K562 (cell line): Measurements from ENCODE around the gene TRAK1. TPM values are rescaled to one million over a fixed set of nuclear protein-coding genes. Genes with fewer than 3 reads are reported as not detected.

Experiments used
- ATAC-seq: fragments of 200-7000 bp; cut with Tn5 transposase; 3 replicates; pipeline ENCODE4 v1.9.1; 2020; ENCODE audit warnings: moderate library complexity
- BruUV-seq: library from RNA; stranded (reverse); fragments of 400-500 nt; replicated peaks from 2 replicates; lab custom pipeline; 2021; lab: Mats Ljungman, UMichigan
- CTCF ChIA-PET: fragments of 300-600 bp; formaldehyde crosslinking; extraction: SDS; loops from one replicate; lab custom pipeline; 2021; ENCODE audit warnings: low intra/inter-chr PET ratio; lab: Yijun Ruan, JAX
- POLR2A ChIA-PET: fragments of 300-600, 350-650 bp; sonication (Branson Sonifier 250); formaldehyde crosslinking; extraction: SDS; loops from one replicate; lab custom pipeline; 2021; ENCODE audit warnings: antibody characterized with exemption, inconsistent platforms; lab: Yijun Ruan, JAX
- DNase-seq, 4 experiments: peaks; one replicate each; pipeline versions ENCODE4 v3.0.0 to v3.0.0-alpha.2; 2011 to 2018; ENCODE audit warnings: low spot score in 3 of 4, mixed read lengths in 3 of 4; ENCODE audit errors: extremely low read depth in 1 of 4
- FAIRE-seq: peaks from 2 replicates; lab custom pipeline; 2011; peaks lifted over from hg19 to GRCh38; lab: Jason Lieb, UNC
- H2AFZ ChIP-seq: 2 replicates; pipeline ENCODE4 v1.6.0; 2011; ENCODE audit warnings: low read depth, low read length, control low read depth, inconsistent platforms
- H3K27ac ChIP-seq: fragments of 200-600 bp; 3 replicates; pipeline ENCODE4 v1.8.0; 2011; ENCODE audit warnings: low read depth, mild to moderate bottlenecking, control low read depth, inconsistent platforms, low read length, moderate library complexity, mixed read lengths; ENCODE audit errors: extremely low read depth
- H3K27me3 ChIP-seq, 2 experiments: fragments of 300-600 bp in 1 of 2; 2 replicates in 1 of 2; 3 replicates in 1 of 2; pipeline versions ENCODE4 v1.6.0 to v1.8.0; 2011; ENCODE audit warnings: inconsistent platforms in 2 of 2, low read length in 2 of 2, mild to moderate bottlenecking in 1 of 2, mixed read lengths in 1 of 2, moderate library complexity in 1 of 2; ENCODE audit not compliant: control insufficient read depth in 2 of 2, insufficient read depth in 2 of 2
- H3K36me3 ChIP-seq: fragments of 300-600 bp; 3 replicates; pipeline ENCODE4 v1.8.0; 2011; ENCODE audit warnings: mild to moderate bottlenecking, low read length, inconsistent platforms; ENCODE audit not compliant: control insufficient read depth, insufficient read depth
- H3K4me1 ChIP-seq, 2 experiments: fragments of 200-600 bp in 1 of 2; replicated peaks in 1 of 2; 2 replicates in 1 of 2; 3 replicates in 1 of 2; pipeline versions ENCODE4 v1.5.1 to v1.8.0; 2011; ENCODE audit warnings: inconsistent platforms in 2 of 2, low read length in 2 of 2, mild to moderate bottlenecking in 1 of 2, mixed read lengths in 1 of 2, moderate library complexity in 1 of 2; ENCODE audit not compliant: control insufficient read depth in 2 of 2, insufficient read depth in 2 of 2
- H3K4me2 ChIP-seq: 2 replicates; pipeline ENCODE4 v1.6.1; 2011; ENCODE audit warnings: low read length, control low read depth, inconsistent platforms, mixed read lengths; ENCODE audit not compliant: insufficient read depth
- H3K4me3 ChIP-seq: fragments of 200-600 bp; sonication (generic), shearing (Covaris generic); 2 replicates; pipeline ENCODE4 v1.5.1; 2016; ENCODE audit warnings: control low read depth, inconsistent platforms
- H3K79me2 ChIP-seq: fragments of 200-600 bp; 3 replicates; pipeline ENCODE4 v1.8.0; 2011; ENCODE audit warnings: low read length, inconsistent platforms; ENCODE audit not compliant: control insufficient read depth, insufficient read depth
- H3K9ac ChIP-seq, 2 experiments: 2 replicates each; pipeline versions ENCODE4 v1.6.0 to v1.6.1; 2011; ENCODE audit warnings: low read depth in 2 of 2, low read length in 2 of 2, control low read depth in 1 of 2, inconsistent platforms in 1 of 2, mild to moderate bottlenecking in 1 of 2, mixed read lengths in 1 of 2; ENCODE audit not compliant: insufficient read depth in 1 of 2
- H3K9me1 ChIP-seq: one replicate; pipeline ENCODE4 v1.6.0; 2011; ENCODE audit warnings: inconsistent platforms, mild to moderate bottlenecking, low read length, moderate library complexity; ENCODE audit not compliant: control insufficient read depth, insufficient read depth
- H3K9me3 ChIP-seq: replicated peaks from 2 replicates; pipeline ENCODE4 v1.5.1; 2011; ENCODE audit warnings: low read depth, low read length, inconsistent platforms; ENCODE audit not compliant: control insufficient read depth, insufficient read depth
- H4K20me1 ChIP-seq: replicated peaks from 2 replicates; pipeline ENCODE4 v1.6.1; 2011; ENCODE audit warnings: low read length, inconsistent platforms, mixed read lengths; ENCODE audit not compliant: control insufficient read depth, insufficient read depth
- ATF3 ChIP-seq, 2 experiments: fragments of 450-650 bp in 1 of 2; sonication (generic) in 1 of 2; formaldehyde crosslinking in 1 of 2; IDR thresholded peaks in 1 of 2; conservative IDR thresholded peaks in 1 of 2; 2 replicates each; pipeline versions ENCODE4 v1.6.1 to v1.8.1; 2016 to 2023; ENCODE audit warnings: mild to moderate bottlenecking in 2 of 2, moderate library complexity in 2 of 2, inconsistent platforms in 1 of 2, missing genetic modification reagents in 1 of 2
- NR2F6 ChIP-seq: fragments of 450-650 bp; formaldehyde crosslinking; IDR thresholded peaks from 2 replicates; pipeline ENCODE4 v1.4.0; 2020; ENCODE audit warnings: mild to moderate bottlenecking
- WGBS: fragments of 100-300 bp; shearing (Covaris generic); methylation state at CpG from one replicate; pipeline ENCODE4 v1.1.6; 2016; ENCODE audit warnings: low coverage, mixed read lengths; ENCODE audit not compliant: insufficient coverage; ENCODE audit errors: missing lambda C conversion rate; 5-methylcytosine and 5-hydroxymethylcytosine counted together
- in situ Hi-C: fragments of 300-500 bp; cut with MboI; formaldehyde crosslinking; loops from 4 replicates; pipeline ENCODE4 v1.15.0; 2018; ENCODE audit warnings: inconsistent platforms, mixed read lengths
- intact Hi-C: fragments of 100-400 bp; cut with micrococcal nuclease; formaldehyde crosslinking; loops from 2 replicates; pipeline ENCODE4 v1.14.2; 2022
- polyA plus RNA-seq, 8 experiments: library from polyadenylated mRNA; depleted of rRNA in 4 of 8; stranded (reverse) in 5 of 8; unstranded in 3 of 8; fragments of >200 nt; fragmentation: Nextera tagmentation in 2 of 8; fragmentation: Illumina TruSeq in 1 of 8; extraction: Ambion mirVana in 2 of 8; extraction: Trizol in 1 of 8; gene quantifications; 2 replicates each; pipeline versions ENCODE4 v1.2.1 to v1.2.3, GENCODE V29; 2011 to 2014; ENCODE audit warnings: inconsistent platforms in 1 of 8, missing spikeins in 1 of 8
- total RNA-seq, 7 experiments: library from RNA; depleted of rRNA in 6 of 7; stranded (reverse); fragments of >200 nt in 6 of 7; fragmentation: Illumina TruSeq in 2 of 7; extraction: Trizol in 2 of 7; gene quantifications; 2 replicates each; pipeline versions ENCODE4 v1.2.1 to v1.2.3, GENCODE V29; 2011 to 2021; ENCODE audit warnings: low replicate concordance in 1 of 7

TRAK1 gene
- total and polyA plus RNA-seq, 9 of the 15 experiments (the other 6 are each of a cell fraction or from before 2014, with no cell fraction given): 5.3 to 28.5 (median 17.5) TPM

GRCh38 chr3:42216931-42217333 is 125.8 kb downstream of the TRAK1 start:
- no peak overlapping the region for H3K27ac ChIP-seq
- FAIRE-seq: no peak

More at GRCh38 chr3:42216931-42217333, 125.8 kb downstream of the TRAK1 start:
- 0 out of 2 replicates have a peak, but pooled peaks cover 2% of the 10 kb centered on the region for H4K20me1 ChIP-seq
- 41% methylated on average over 3 of the region's 5 CpGs for WGBS
- H3K79me2 ChIP-seq: no peaks in the 10 kb centered on the region
- H3K9me1 ChIP-seq: no peaks in the 10 kb centered on the region
- peaks cover 12% of the 10 kb centered on the region; the same call in 1 of the 3 replicates for H3K36me3 ChIP-seq
- ChIA-PET POLR2A (interaction anchor here (0.7 kb wide), 1 partner anchor 147 kb away, joined by 3 read pairs; no protein-coding TSS in a partner anchor), CTCF (no interaction called here)
- no peak overlapping the region for H3K4me3 ChIP-seq
- intact Hi-C loops (no loop called here), in situ Hi-C loops (loop anchor here (5.0 kb wide), 1 partner anchor 100 kb away; no protein-coding TSS in a partner anchor)
- no peaks in the 10 kb centered on the region for H3K4me1 ChIP-seq
- H3K4me2 ChIP-seq: no peak overlapping the region
- no peak overlapping the region for H3K9ac ChIP-seq
- H3K9me3 ChIP-seq: no peaks in the 10 kb centered on the region
- DNase-seq: no peak
- BruUV-seq: no TSS peak
- no peak for ATAC-seq
- TF ChIP-seq ATF3 (IDR thresholded peaks at IDR 0.05): no peak
- no peak for TF ChIP-seq ATF3 (CRISPR knock-in tag; conservative IDR thresholded peaks at IDR 0.05)
- TF ChIP-seq NR2F6: no peak
- H3K27me3 ChIP-seq: no peaks in the 10 kb centered on the region
- no peak overlapping the region for H2AFZ ChIP-seq
